T-helper 1 cell treated with Interleukin-12 subunit alpha and Interleukin-12 subunit beta and Interleukin-4 antibody, amounts not matched to agents 30 μg/mL and 1 μg/mL, for 36 hours (primary cell): ENCODE results near the gene KRTAP16-1.
"Not testable (repeated sequence)": the region's sequence is repeated elsewhere in the genome, so short reads cannot be mapped to it uniquely, and the experiment has no call there.

Experiments used
- H3K27ac Mint-ChIP-seq: one replicate; pipeline ENCODE4 v1.8.0; 2021; ENCODE audit warnings: mild to moderate bottlenecking, mixed read lengths
- H3K27me3 Mint-ChIP-seq: one replicate; pipeline ENCODE4 v1.8.0; 2021; ENCODE audit warnings: low read depth, mixed read lengths
- H3K36me3 Mint-ChIP-seq: one replicate; pipeline ENCODE4 v1.8.0; 2021; ENCODE audit warnings: low read depth, mixed read lengths
- H3K4me1 Mint-ChIP-seq: one replicate; pipeline ENCODE4 v1.8.0; 2021; ENCODE audit warnings: low read depth, mixed read lengths
- H3K4me3 Mint-ChIP-seq: one replicate; pipeline ENCODE4 v1.8.0; 2021; ENCODE audit warnings: mild to moderate bottlenecking, moderate library complexity, mixed read lengths
- H3K9me3 Mint-ChIP-seq: one replicate; pipeline ENCODE4 v1.8.0; 2021; ENCODE audit warnings: mixed read lengths

Gene KRTAP16-1

DNA sequence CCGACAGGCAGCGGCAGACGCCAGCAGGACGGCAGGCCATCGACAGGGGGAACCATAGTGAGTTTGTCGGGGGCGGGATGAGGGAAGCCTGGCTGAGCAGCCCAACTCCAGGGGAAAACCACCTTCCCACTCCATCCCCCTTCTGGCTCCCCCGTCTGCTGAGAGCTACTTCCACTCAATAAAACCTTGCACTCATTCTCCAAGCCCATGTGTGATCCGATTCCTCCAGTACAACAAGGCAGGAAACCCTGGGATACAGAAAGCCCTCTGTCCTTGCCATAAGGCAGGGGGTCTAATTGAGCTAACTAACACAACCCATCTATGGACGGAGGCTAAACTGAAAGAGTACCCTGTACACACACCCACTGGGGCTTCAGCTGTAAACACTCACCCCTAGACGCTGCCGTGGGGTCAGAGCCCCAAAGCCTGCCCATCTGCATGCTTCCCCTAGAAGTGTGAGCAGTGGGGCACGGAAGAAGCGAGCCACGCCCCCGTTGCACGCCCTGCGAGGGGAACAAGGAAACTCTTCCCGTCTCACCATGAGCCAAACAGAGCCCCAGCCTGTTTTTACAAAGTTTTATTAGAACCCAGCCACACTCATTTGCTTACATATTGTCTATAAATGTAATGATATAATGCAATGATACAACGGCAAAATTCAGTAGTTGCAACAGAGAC, 10.5 kb downstream of the KRTAP16-1 start:
- H3K27me3 Mint-ChIP-seq, result peaks cover 14% of the 10 kb centered on the region
- no peak overlapping the region for H3K27ac Mint-ChIP-seq
- no peaks in the 10 kb centered on the region for H3K36me3 Mint-ChIP-seq
- H3K4me1 Mint-ChIP-seq, result no peaks in the 10 kb centered on the region
- H3K4me3 Mint-ChIP-seq, result no peak overlapping the region
- H3K9me3 Mint-ChIP-seq, result no peaks in the 10 kb centered on the region

DNA sequence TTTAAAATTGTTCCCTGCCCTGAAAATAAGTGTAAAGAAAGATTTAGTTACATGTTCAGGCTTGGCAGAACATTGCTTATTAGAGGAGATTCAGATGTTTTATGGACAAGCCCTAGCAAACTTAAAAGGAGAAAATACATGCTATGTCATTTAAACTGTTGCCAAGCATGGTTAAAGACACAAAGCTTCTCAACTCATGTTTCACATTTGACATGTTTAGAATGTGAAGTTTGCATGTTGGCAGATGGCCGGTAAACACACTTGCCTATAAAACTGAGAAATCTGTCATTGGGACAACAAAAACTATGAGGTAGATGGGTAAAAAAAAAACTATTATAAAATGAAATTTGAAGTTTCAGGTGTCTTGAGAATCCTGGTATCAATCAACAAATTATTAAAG, 12.3 kb downstream of the KRTAP16-1 start:
- Mint-ChIP-seq H3K27ac (no peak overlapping the region), H3K9me3 (no peaks in the 10 kb centered on the region), H3K36me3 (no peaks in the 10 kb centered on the region), H3K4me1 (no peaks in the 10 kb centered on the region), H3K27me3 (peaks cover 15% of the 10 kb centered on the region), H3K4me3 (no peak overlapping the region)

DNA sequence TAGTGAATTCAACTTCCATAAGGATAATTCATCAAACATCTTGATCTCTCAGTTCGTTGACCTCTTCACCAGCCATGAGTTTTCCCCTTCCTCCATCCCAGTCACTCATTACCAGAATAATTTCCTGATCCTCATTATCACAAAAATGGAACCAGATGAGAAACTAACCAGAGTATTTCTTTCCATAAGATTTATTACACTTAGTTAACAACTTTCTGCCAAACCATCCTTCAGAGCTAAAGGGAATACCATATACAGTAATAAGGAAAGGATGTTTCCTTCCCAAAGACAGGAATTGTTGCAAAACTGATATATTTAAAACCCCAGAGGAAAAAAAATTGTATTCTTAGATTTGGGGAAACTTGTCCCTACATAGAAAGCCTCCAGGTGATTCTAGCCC, 15.1 kb downstream of the KRTAP16-1 start:
- Mint-ChIP-seq H3K9me3 (no peaks in the 10 kb centered on the region), H3K4me1 (no peaks in the 10 kb centered on the region), H3K4me3 (no peak overlapping the region), H3K36me3 (no peaks in the 10 kb centered on the region), H3K27me3 (peaks cover 20% of the 10 kb centered on the region), H3K27ac (no peak overlapping the region)

DNA sequence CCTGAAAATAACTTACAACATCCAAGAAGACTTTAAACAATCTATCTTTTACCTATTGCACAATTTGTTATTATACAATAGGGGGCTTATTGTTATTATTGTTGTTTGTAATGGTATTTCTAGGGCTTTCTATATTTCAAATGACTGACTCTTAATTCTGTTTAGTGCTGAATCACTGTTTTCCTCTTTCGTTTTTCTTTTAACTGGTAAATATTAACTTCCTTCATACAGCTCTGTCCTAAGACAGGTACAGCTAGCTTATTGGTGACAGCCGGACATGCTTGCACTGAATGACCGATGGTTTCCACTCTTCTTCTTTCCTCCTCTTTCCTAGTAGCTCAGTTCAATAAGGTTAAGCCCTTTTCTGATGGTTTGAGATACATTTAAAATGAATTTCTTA, 22.1 kb downstream of the KRTAP16-1 start:
- H3K4me1 Mint-ChIP-seq, result no peaks in the 10 kb centered on the region
- no peaks in the 10 kb centered on the region for H3K36me3 Mint-ChIP-seq
- peaks cover 16% of the 10 kb centered on the region for H3K27me3 Mint-ChIP-seq
- H3K9me3 Mint-ChIP-seq, result no peaks in the 10 kb centered on the region
- H3K27ac Mint-ChIP-seq, result no peak overlapping the region
- H3K4me3 Mint-ChIP-seq, result no peak overlapping the region

DNA sequence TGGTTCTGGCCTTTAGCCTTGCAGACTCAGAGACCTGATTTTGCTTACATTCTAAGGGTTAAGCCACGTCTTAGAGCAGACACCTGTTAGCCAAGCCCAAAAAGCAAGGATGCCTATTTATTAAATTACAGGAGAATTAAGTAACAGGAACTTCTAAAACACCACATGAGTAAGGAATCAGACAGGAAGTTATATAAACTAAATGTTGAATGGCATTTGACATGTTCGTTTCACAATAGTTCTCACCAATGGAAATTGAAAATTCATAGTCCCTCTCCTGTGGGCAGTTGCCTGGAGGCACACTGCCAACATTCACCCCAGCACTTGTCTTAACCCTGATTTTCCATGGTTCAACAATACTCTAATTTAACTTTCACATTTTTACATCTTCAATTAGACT, 24.6 kb downstream of the KRTAP16-1 start:
- no peaks in the 10 kb centered on the region for H3K36me3 Mint-ChIP-seq
- no peak overlapping the region for H3K27ac Mint-ChIP-seq
- H3K27me3 Mint-ChIP-seq, result peaks cover 11% of the 10 kb centered on the region
- H3K9me3 Mint-ChIP-seq, result no peaks in the 10 kb centered on the region
- H3K4me1 Mint-ChIP-seq, result no peaks in the 10 kb centered on the region
- no peak overlapping the region for H3K4me3 Mint-ChIP-seq

DNA sequence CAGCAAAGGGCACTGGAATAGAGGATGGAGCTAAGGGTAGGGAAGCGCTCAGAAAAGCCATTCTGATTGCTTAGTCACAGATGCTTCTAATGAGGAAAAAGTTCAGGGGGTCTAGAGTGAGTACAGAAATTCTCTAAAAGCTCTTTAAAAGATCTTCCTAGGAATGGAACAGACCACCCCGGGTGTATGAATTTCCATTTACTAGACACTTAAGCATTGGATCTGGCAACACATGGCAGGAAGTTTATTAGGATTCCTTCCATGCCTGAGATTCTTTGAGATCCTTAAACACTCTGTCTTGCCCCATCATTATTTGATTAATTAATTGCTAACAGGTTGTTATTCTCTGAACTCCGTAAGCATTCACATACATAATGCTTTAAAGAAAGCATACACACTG, 25.1 kb downstream of the KRTAP16-1 start:
- Mint-ChIP-seq H3K27ac (no peak overlapping the region), H3K9me3 (no peaks in the 10 kb centered on the region), H3K4me1 (no peaks in the 10 kb centered on the region), H3K27me3 (peaks cover 11% of the 10 kb centered on the region), H3K36me3 (no peaks in the 10 kb centered on the region), H3K4me3 (no peak overlapping the region)

DNA sequence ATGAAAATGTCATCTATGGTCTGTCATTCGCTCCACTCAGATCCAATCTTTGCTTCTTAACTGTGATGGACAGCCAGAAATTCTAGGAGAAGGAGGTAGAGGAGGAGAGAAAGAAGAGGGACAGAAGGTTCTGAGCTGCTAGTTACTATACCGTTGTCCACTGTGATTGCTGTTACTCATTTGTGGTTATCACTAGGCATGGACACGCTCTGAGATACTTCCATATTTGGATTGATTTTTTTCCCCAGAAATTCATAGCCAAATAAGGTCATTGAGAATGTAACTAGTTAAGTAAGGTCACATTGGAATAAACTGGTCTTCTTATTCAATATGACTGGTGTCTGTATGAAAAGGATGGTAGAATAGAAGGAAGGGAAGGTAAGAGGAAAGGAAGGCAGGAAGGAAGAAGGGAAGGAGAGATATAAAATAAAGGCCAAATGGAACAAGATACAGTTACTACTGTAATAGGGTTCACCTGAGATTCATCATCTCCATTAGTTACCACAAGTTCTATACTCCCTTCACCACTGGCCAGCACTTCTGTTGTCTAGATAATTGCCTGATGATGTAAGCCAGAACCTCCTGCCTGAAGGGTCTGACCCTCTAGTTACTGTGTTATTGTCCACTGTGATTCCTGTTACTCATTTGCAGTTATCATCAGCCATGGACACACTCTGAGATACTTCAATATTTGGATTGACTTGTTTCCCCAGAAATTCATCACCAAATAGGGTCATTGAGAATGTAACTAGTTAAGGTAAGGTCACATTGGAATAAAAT, 30.7 kb downstream of the KRTAP16-1 start:
- Mint-ChIP-seq H3K9me3 (no peaks in the 10 kb centered on the region), H3K27me3 (peaks cover 14% of the 10 kb centered on the region), H3K4me1 (no peaks in the 10 kb centered on the region), H3K36me3 (no peaks in the 10 kb centered on the region), H3K27ac (no peak overlapping the region), H3K4me3 (no peak overlapping the region)

DNA sequence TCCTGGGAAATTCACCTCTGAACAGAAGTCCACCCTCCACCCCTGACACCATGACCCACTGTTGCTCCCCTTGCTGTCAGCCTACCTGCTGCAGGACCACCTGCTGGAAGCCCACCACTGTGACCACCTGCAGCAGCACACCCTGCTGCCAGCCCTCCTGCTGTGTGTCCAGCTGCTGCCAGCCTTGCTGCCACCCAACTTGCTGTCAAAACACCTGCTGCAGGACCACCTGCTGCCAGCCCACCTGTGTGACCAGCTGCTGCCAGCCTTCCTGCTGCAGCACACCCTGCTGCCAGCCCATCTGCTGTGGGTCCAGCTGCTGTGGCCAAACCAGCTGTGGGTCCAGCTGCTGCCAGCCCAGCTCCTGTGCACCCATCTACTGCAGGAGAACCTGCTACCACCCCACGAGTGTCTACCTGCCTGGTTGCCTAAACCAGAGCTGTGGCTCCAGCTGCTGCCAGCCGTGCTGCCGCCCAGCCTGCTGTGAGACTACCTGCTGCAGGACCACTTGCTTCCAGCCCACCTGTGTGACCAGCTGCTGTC, 33.4 kb downstream of the KRTAP16-1 start, which contains the start of gene KRTAP9-7:
TSS of gene KRTAP9-7 (plus strand) at position 51 of the 543 bp plus-strand sequence. CDS start at position 51, 0 bp downstream.
- H3K36me3 Mint-ChIP-seq, H3K27ac Mint-ChIP-seq, H3K4me3 Mint-ChIP-seq, H3K9me3 Mint-ChIP-seq, H3K4me1 Mint-ChIP-seq: not testable (repeated sequence)
- peaks cover 11% of the 10 kb centered on the region for H3K27me3 Mint-ChIP-seq

DNA sequence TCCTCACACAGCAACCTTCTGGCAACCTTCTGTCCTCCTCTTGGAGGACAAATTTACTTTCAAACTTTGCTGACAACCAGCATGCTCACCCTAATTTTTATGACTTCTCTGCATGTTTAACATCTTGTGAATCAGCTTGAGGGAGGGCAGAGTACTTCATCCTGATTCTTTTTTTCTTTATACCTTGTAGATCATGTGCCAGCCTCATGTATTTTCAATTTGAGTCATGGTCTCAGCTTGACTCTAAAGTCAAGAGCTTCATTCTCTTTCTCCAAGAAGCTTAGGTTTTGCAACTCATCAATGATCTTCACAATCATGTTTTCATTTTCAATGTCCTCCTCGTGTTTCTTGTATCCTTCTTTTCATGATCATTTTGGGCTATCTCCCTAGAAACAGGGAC, 37.3 kb downstream of the KRTAP16-1 start:
- H3K4me1 Mint-ChIP-seq, result no peaks in the 10 kb centered on the region
- no peaks in the 10 kb centered on the region for H3K9me3 Mint-ChIP-seq
- H3K36me3 Mint-ChIP-seq, result no peaks in the 10 kb centered on the region
- H3K4me3 Mint-ChIP-seq, result no peak overlapping the region
- H3K27ac Mint-ChIP-seq, result no peak overlapping the region
- peaks cover 8% of the 10 kb centered on the region for H3K27me3 Mint-ChIP-seq

DNA sequence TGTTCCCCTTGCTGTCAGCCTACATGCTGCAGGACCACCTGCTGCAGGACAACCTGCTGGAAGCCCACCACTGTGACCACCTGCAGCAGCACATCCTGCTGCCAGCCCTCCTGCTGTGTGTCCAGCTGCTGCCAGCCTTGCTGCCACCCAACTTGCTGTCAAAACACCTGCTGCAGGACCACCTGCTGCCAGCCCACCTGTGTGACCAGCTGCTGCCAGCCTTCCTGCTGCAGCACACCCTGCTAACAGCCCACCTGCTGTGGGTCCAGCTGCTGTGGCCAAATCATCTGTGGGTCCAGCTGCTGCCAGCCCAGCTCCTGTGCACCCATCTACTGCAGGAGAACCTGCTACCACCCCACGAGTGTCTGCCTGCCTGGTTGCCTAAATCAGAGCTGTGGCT, 37.8 kb downstream of the KRTAP16-1 start:
- not testable (repeated sequence) for H3K4me1 Mint-ChIP-seq, H3K36me3 Mint-ChIP-seq, H3K4me3 Mint-ChIP-seq, H3K27me3 Mint-ChIP-seq, H3K9me3 Mint-ChIP-seq, H3K27ac Mint-ChIP-seq

DNA sequence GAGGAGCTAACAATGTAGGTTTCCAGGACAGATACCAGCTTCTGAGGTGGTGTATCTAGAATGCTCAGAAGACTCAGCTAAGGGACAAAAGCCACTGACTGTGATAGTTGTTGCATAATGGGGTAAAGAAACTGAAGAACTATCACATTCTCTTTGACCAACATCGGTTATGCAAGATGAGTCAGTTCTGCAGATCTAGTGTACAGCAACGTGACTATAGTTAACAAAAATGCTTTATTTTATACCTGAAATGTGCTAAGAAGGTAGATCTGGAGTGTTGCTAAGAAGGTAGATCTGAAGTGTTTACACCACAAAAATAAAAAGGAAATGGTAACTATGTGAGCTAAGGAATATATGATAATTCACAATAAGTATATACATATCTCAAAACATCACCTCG, 41.4 kb downstream of the KRTAP16-1 start:
- H3K4me3 Mint-ChIP-seq, result no peak overlapping the region
- no peak overlapping the region for H3K27ac Mint-ChIP-seq
- no peaks in the 10 kb centered on the region for H3K36me3 Mint-ChIP-seq
- H3K9me3 Mint-ChIP-seq, result no peaks in the 10 kb centered on the region
- peaks cover 11% of the 10 kb centered on the region for H3K27me3 Mint-ChIP-seq
- no peaks in the 10 kb centered on the region for H3K4me1 Mint-ChIP-seq

DNA sequence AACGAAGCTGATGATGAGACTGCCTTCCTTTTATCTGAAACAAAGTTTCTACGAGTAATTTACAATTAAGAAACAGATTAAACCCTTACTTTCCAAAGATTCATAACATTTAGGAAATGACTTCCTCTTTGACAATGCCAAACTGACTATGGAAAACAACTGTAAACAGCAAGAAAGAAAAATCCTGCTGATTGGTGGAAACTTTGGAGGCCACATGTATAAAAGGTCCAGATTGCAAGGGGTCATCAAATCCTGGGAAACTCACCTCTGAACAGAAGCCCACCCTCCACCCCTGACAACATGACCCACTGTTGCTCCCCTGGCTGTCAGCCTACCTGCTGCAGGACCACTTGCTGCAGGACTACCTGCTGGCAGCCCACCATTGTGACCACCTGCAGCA, 44.0 kb downstream of the KRTAP16-1 start, which contains the start of gene KRTAP9-6:
TSS of gene KRTAP9-6 (plus strand) at position 301 of the 400 bp plus-strand sequence. CDS start at position 301, 0 bp downstream.
- Mint-ChIP-seq H3K36me3 (no peaks in the 10 kb centered on the region), H3K27me3 (peaks cover 33% of the 10 kb centered on the region), H3K9me3 (no peaks in the 10 kb centered on the region), H3K27ac (no peak within 1 kb of the TSS), H3K4me1 (no peaks in the 10 kb centered on the region), H3K4me3 (no peak within 1 kb of the TSS)

DNA sequence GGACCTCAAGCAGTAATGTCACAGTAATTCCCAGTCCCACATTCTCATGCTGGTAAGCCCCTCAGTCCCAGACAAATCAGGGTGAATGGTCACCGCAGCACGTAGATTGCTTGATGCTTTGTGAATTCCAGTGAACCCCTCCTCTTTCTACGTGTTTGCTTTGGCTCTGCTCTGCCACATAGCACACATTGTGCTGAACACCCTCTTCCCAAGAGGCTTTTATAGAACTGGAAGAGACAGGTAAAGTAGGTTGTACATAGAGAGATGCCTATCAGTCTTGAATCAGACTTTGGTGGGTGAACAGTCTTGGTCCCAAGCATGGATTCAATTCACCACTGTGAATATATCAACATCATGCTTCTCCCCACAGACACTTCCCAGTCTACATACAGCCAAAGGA, 44.5 kb downstream of the KRTAP16-1 start:
- Mint-ChIP-seq H3K9me3 (no peaks in the 10 kb centered on the region), H3K4me1 (no peaks in the 10 kb centered on the region), H3K27me3 (peaks cover 35% of the 10 kb centered on the region), H3K27ac (no peak overlapping the region), H3K36me3 (no peaks in the 10 kb centered on the region), H3K4me3 (no peak overlapping the region)

DNA sequence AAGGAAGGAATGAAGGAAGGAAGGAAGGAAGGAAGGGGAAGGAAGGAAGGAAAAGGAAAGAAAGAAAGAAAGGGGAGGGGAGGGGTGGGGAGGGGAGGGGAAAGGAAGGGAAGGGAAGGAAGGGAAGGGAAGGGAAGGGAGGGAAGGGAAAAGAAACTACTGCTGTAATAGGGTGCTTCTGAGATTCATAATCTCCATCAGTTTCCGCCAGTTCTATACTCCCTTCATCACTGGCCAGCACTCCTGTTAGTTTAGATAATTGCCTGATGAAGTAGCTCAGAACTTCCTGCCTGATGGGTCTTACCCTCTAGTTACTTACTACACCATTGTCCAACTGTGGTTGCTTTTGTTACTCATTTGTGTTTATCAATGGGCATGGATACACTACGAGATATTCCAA, 45.9 kb downstream of the KRTAP16-1 start:
- H3K4me3 Mint-ChIP-seq, result no peak overlapping the region
- no peak overlapping the region for H3K27ac Mint-ChIP-seq
- no peaks in the 10 kb centered on the region for H3K4me1 Mint-ChIP-seq
- H3K36me3 Mint-ChIP-seq, result no peaks in the 10 kb centered on the region
- H3K27me3 Mint-ChIP-seq, result peaks cover 48% of the 10 kb centered on the region
- no peaks in the 10 kb centered on the region for H3K9me3 Mint-ChIP-seq

DNA sequence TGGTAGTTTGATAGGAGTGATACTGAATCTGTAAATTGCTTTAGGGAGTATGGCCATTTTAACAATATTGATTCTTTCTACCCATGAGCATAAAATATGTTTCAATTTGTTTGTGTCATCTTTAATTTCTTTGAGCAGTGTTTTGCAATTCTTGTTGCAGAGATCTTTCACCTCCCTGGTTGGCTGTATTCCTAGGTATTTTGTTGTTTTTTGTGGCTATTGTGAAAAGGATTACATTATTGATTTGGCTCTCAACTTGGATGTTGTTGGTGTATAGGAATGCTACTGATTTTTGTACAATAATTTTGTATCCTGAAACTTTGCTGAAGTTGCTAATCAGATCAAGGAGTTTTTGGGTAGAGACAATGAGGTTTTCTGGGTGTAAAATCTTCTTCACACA, 50.7 kb downstream of the KRTAP16-1 start:
- H3K36me3 Mint-ChIP-seq, result no peaks in the 10 kb centered on the region
- H3K27ac Mint-ChIP-seq, result no peak overlapping the region
- peaks cover 58% of the 10 kb centered on the region for H3K27me3 Mint-ChIP-seq
- no peaks in the 10 kb centered on the region for H3K4me1 Mint-ChIP-seq
- no peak overlapping the region for H3K4me3 Mint-ChIP-seq
- no peaks in the 10 kb centered on the region for H3K9me3 Mint-ChIP-seq
